ENCODE measurements around the gene FAM184B.

FAM184B gene

DNA sequence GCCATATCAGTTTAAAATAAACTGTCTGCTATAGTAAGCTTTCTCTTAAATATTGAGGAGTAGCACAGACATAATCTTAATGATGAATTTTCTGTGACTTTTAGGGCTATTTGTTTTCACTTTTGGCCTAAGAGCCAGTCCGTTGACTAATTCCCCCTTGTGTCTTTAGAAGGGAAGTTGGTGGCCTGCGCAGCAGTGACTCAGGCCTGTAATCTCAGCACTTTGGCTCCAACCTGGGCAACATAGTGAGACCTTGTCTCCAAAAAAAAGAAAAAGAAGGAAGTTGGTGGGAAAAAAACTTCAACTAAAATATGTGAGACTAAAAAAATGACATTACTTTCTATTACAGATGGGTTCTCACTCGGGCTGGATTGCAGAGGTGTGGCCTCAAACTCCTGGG is 32.7 kb upstream of the FAM184B start:
- Histone ChIP-seq H2BK5ac (ENCODE audit: low read depth, low read length, poor library complexity, severe bottlenecking) (no peak overlapping the region), H2BK15ac (ENCODE audit: low read depth, poor library complexity, severe bottlenecking) (no peak overlapping the region), H3K14ac (ENCODE audit: low read length in 2 of 2) (no peak overlapping the region), H2BK120ac (ENCODE audit: low read depth, low read length) (no peak overlapping the region), H2BK12ac (ENCODE audit: low read length in 2 of 2) (no peak overlapping the region), H3K4me3 (ENCODE audit: insufficient read depth in 1 of 2, low read depth in 1 of 2, low read length in 2 of 2) (peak overlapping the region in 1 of 2 experiments; percentile 32), H3K4me2 (ENCODE audit: low read length, poor library complexity, severe bottlenecking) (no peak overlapping the region), H3K27ac (ENCODE audit: low read length, poor library complexity, severe bottlenecking) (no peak overlapping the region), H4K91ac (ENCODE audit: low read length) (no peak overlapping the region), H2AK5ac (ENCODE audit: low read length, severe bottlenecking) (no peak overlapping the region), H2AFZ (ENCODE audit: low read depth, low read length) (no peak overlapping the region), H3K36me3 (ENCODE audit: control insufficient read depth in 1 of 2, insufficient read depth in 2 of 2, low read depth in 1 of 2, low read length in 2 of 2) (no peaks in the 10 kb centered on the region), H3K18ac (ENCODE audit: low read depth in 1 of 2, low read length in 2 of 2) (no peak overlapping the region), H3K4ac (ENCODE audit: low read depth in 1 of 2, low read length in 2 of 2) (no peak overlapping the region), H4K8ac (ENCODE audit: low read length) (peak overlapping the region; percentile 19), H3K9ac (ENCODE audit: low read length) (peak overlapping the region; percentile 63), H3K23ac (ENCODE audit: low read length in 2 of 2) (no peak overlapping the region), H3K79me1 (replicated peaks; ENCODE audit: low read length, poor library complexity, severe bottlenecking) (peaks cover 2% of the 10 kb centered on the region), H3K27me3 (ENCODE audit: control insufficient read depth in 1 of 2, insufficient read depth in 1 of 2, low read length in 2 of 2) (no peaks in the 10 kb centered on the region), H3K4me1 (ENCODE audit: control insufficient read depth, insufficient read depth, low read depth, low read length) (no peaks in the 10 kb centered on the region), H3K9me3 (ENCODE audit: control insufficient read depth, low read length) (no peaks in the 10 kb centered on the region)
- peak; percentile 62 for DNase-seq
- 77% methylated on average over 3 of the region's 3 CpGs for WGBS

DNA sequence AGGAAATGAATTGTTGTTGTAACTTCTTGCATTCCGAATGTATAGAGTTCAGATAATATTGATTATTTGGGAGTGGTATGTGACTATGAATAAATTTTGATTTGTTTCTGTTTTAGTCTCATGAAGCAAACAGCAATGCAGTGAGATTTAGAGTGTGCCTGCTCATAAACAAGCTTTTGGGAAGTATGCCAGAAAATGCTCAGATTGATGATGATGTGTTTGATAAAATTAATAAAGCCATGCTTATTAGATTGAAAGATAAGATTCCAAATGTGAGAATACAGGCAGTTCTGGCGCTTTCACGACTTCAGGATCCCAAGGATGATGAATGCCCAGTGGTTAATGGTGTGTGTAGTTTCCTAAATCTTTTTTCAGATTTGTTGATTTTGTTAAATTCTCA is 31.4 kb upstream of the FAM184B start:
- Histone ChIP-seq H2BK5ac (ENCODE audit: low read depth, low read length, poor library complexity, severe bottlenecking) (no peak overlapping the region), H3K23ac (ENCODE audit: low read length in 2 of 2) (no peak overlapping the region), H3K27ac (ENCODE audit: low read length, poor library complexity, severe bottlenecking) (no peak overlapping the region), H3K4me2 (ENCODE audit: low read length, poor library complexity, severe bottlenecking) (no peak overlapping the region), H2AFZ (ENCODE audit: low read depth, low read length) (no peak overlapping the region), H2AK5ac (ENCODE audit: low read length, severe bottlenecking) (no peak overlapping the region), H3K27me3 (ENCODE audit: control insufficient read depth in 1 of 2, insufficient read depth in 1 of 2, low read length in 2 of 2) (no peaks in the 10 kb centered on the region), H2BK12ac (ENCODE audit: low read length in 2 of 2) (no peak overlapping the region), H3K14ac (ENCODE audit: low read length in 2 of 2) (no peak overlapping the region), H3K4ac (ENCODE audit: low read depth in 1 of 2, low read length in 2 of 2) (no peak overlapping the region), H4K91ac (ENCODE audit: low read length) (no peak overlapping the region), H2BK15ac (ENCODE audit: low read depth, poor library complexity, severe bottlenecking) (no peak overlapping the region), H3K4me1 (ENCODE audit: control insufficient read depth, insufficient read depth, low read depth, low read length) (no peaks in the 10 kb centered on the region), H3K9ac (ENCODE audit: low read length) (peak overlapping the region; percentile 98), H2BK120ac (ENCODE audit: low read depth, low read length) (no peak overlapping the region), H3K79me1 (replicated peaks; ENCODE audit: low read length, poor library complexity, severe bottlenecking) (peaks cover 2% of the 10 kb centered on the region), H4K8ac (ENCODE audit: low read length) (no peak overlapping the region), H3K18ac (ENCODE audit: low read depth in 1 of 2, low read length in 2 of 2) (no peak overlapping the region), H3K4me3 (ENCODE audit: insufficient read depth in 1 of 2, low read depth in 1 of 2, low read length in 2 of 2) (peak overlapping the region in 1 of 2 experiments; percentile 98), H3K9me3 (ENCODE audit: control insufficient read depth, low read length) (no peaks in the 10 kb centered on the region), H3K36me3 (ENCODE audit: control insufficient read depth in 1 of 2, insufficient read depth in 2 of 2, low read depth in 1 of 2, low read length in 2 of 2) (no peaks in the 10 kb centered on the region)
- DNase-seq: peak; percentile 17
- 80% methylated on average over 3 of the region's 3 CpGs for WGBS

DNA sequence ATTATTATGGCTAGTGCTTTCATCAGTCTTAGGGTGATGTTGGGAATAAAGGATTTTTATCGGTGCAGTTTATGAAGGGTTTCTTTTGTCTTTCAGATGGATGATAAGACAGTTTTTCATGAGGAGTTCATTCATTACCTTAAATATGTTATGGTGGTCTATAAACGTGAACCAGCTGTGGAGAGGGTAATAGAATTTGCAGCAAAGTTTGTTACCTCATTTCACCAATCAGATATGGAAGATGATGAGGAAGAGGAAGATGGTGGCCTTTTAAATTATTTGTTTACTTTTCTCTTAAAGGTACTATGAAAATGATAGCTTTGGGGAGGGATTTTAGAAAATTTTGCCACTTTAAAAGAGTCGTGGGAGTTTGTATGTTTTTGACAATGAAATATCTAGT is 30.7 kb upstream of the FAM184B start:
- Histone ChIP-seq H3K14ac (ENCODE audit: low read length in 2 of 2) (no peak overlapping the region), H3K4me2 (ENCODE audit: low read length, poor library complexity, severe bottlenecking) (no peak overlapping the region), H3K4me1 (ENCODE audit: control insufficient read depth, insufficient read depth, low read depth, low read length) (no peaks in the 10 kb centered on the region), H4K8ac (ENCODE audit: low read length) (no peak overlapping the region), H3K27ac (ENCODE audit: low read length, poor library complexity, severe bottlenecking) (no peak overlapping the region), H3K23ac (ENCODE audit: low read length in 2 of 2) (no peak overlapping the region), H3K27me3 (ENCODE audit: control insufficient read depth in 1 of 2, insufficient read depth in 1 of 2, low read length in 2 of 2) (no peaks in the 10 kb centered on the region), H3K18ac (ENCODE audit: low read depth in 1 of 2, low read length in 2 of 2) (no peak overlapping the region), H3K9me3 (ENCODE audit: control insufficient read depth, low read length) (no peaks in the 10 kb centered on the region), H3K36me3 (ENCODE audit: control insufficient read depth in 1 of 2, insufficient read depth in 2 of 2, low read depth in 1 of 2, low read length in 2 of 2) (no peaks in the 10 kb centered on the region), H2BK12ac (ENCODE audit: low read length in 2 of 2) (no peak overlapping the region), H2AFZ (ENCODE audit: low read depth, low read length) (no peak overlapping the region), H3K4ac (ENCODE audit: low read depth in 1 of 2, low read length in 2 of 2) (no peak overlapping the region), H2BK5ac (ENCODE audit: low read depth, low read length, poor library complexity, severe bottlenecking) (no peak overlapping the region), H2BK15ac (ENCODE audit: low read depth, poor library complexity, severe bottlenecking) (no peak overlapping the region), H2BK120ac (ENCODE audit: low read depth, low read length) (no peak overlapping the region), H3K79me1 (replicated peaks; ENCODE audit: low read length, poor library complexity, severe bottlenecking) (peaks cover 2% of the 10 kb centered on the region), H2AK5ac (ENCODE audit: low read length, severe bottlenecking) (no peak overlapping the region), H4K91ac (ENCODE audit: low read length) (no peak overlapping the region), H3K9ac (ENCODE audit: low read length) (peak overlapping the region; percentile 98), H3K4me3 (ENCODE audit: insufficient read depth in 1 of 2, low read depth in 1 of 2, low read length in 2 of 2) (peak overlapping the region in 1 of 2 experiments; percentile 98)
- WGBS: 4% methylated on average over 2 of the region's 3 CpGs
- DNase-seq: no peak

DNA sequence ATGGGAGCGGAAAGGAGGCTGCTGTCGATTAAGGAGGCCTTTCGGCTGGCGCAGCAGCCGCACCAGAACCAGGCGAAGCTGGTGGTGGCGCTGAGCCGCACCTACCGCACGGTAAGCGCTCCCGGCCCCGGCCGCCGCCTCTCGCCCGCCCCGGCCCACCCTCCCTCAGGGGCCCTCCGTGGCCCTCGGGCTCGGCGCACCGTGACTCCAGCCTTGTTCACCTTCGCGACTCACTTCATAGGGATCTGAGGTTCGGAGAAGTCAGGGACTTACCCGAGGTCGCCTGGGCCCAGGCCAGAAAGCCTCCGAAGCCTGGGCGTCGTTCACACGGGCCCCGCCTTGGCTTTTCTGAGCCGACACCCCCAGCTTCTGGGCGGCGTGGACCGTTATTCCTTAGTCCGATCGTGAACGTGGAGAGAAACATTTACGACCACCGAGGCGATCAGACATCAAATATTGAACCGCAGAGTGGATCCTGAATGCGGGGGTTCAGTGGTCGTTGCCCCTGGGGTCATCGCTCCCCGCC is 29.7 kb upstream of the FAM184B start:
- H3K4me3 ChIP-seq (ENCODE audit: insufficient read depth in 1 of 2, low read depth in 1 of 2, low read length in 2 of 2): peak overlapping the region; percentile 87 to 98
- H3K4ac ChIP-seq (ENCODE audit: low read depth in 1 of 2, low read length in 2 of 2): no peak overlapping the region
- peak overlapping the region; percentile 98 for H3K9ac ChIP-seq (ENCODE audit: low read length)
- no peaks in the 10 kb centered on the region for H3K9me3 ChIP-seq (ENCODE audit: control insufficient read depth, low read length)
- H3K18ac ChIP-seq (ENCODE audit: low read depth in 1 of 2, low read length in 2 of 2): peak overlapping the region in 1 of 2 experiments; percentile 41
- H3K79me1 ChIP-seq (replicated peaks; ENCODE audit: low read length, poor library complexity, severe bottlenecking): peaks cover under 1% of the 10 kb centered on the region
- no peak overlapping the region for H3K14ac ChIP-seq (ENCODE audit: low read length in 2 of 2)
- H3K23ac ChIP-seq (ENCODE audit: low read length in 2 of 2): no peak overlapping the region
- no peaks in the 10 kb centered on the region for H3K4me1 ChIP-seq (ENCODE audit: control insufficient read depth, insufficient read depth, low read depth, low read length)
- no peaks in the 10 kb centered on the region for H3K27me3 ChIP-seq (ENCODE audit: control insufficient read depth in 1 of 2, insufficient read depth in 1 of 2, low read length in 2 of 2)
- peak overlapping the region; percentile 83 for H2AFZ ChIP-seq (ENCODE audit: low read depth, low read length)
- no peak overlapping the region for H4K8ac ChIP-seq (ENCODE audit: low read length)
- no peak overlapping the region for H3K27ac ChIP-seq (ENCODE audit: low read length, poor library complexity, severe bottlenecking)
- DNase-seq: no peak
- no peak overlapping the region for H2BK12ac ChIP-seq (ENCODE audit: low read length in 2 of 2)
- no peak overlapping the region for H4K91ac ChIP-seq (ENCODE audit: low read length)
- no peaks in the 10 kb centered on the region for H3K36me3 ChIP-seq (ENCODE audit: control insufficient read depth in 1 of 2, insufficient read depth in 2 of 2, low read depth in 1 of 2, low read length in 2 of 2)
- H2BK120ac ChIP-seq (ENCODE audit: low read depth, low read length): no peak overlapping the region
- H2BK15ac ChIP-seq (ENCODE audit: low read depth, poor library complexity, severe bottlenecking): no peak overlapping the region
- peak overlapping the region; percentile 64 for H3K4me2 ChIP-seq (ENCODE audit: low read length, poor library complexity, severe bottlenecking)
- no peak overlapping the region for H2AK5ac ChIP-seq (ENCODE audit: low read length, severe bottlenecking)
- under 1% methylated on average over 45 of the region's 48 CpGs for WGBS
- H2BK5ac ChIP-seq (ENCODE audit: low read depth, low read length, poor library complexity, severe bottlenecking): no peak overlapping the region
